Right lobe of liver (tissue), 6 donors: ENCODE results near the gene CALCOCO1. TPM values are rescaled to one million over a fixed set of nuclear protein-coding genes. Genes with fewer than 3 reads are reported as not detected.
"Not testable (repeated sequence)": the region's sequence is repeated elsewhere in the genome, so short reads cannot be mapped to it uniquely, and the experiment has no call there.

Experiments
- ATAC-seq, 4 donors: fragments of 200-7000 bp; cut with Tn5 transposase; one replicate each; pipeline ENCODE4 v1.9.1; 2020; ENCODE audit warnings: mild to moderate bottlenecking in 4 of 4, moderate library complexity in 4 of 4
- DNase-seq, 3 donors: peaks; one replicate each; pipeline ENCODE4 v3.0.0-alpha.2; 2020
- H3K27ac ChIP-seq, 3 donors: fragments of 200-600 bp; one replicate each; pipeline ENCODE4 v1.8.0; 2022
- H3K27me3 ChIP-seq, 2 donors: fragments of 200-600 bp; one replicate each; pipeline ENCODE4 v1.8.0; 2022
- H3K36me3 ChIP-seq, 4 donors: fragments of 200-600 bp; sonication (generic) in 1 of 4; one replicate each; pipeline versions ENCODE4 v1.5.1 to v1.8.0; 2017 to 2022; ENCODE audit warnings: control low read depth in 1 of 4
- H3K4me1 ChIP-seq, 4 donors: fragments of 200-600 bp; sonication (generic) in 1 of 4; one replicate each; pipeline versions ENCODE4 v1.5.1 to v1.8.0; 2017 to 2022; ENCODE audit warnings: control low read depth in 1 of 4
- H3K4me3 ChIP-seq, 3 donors: fragments of 200-600 bp; one replicate each; pipeline ENCODE4 v1.8.0; 2022
- H3K9me3 ChIP-seq, 4 donors: fragments of 200-600 bp; sonication (generic) in 1 of 4; one replicate each; pipeline versions ENCODE4 v1.5.1 to v1.8.0; 2017 to 2022; ENCODE audit warnings: control low read depth in 1 of 4
- CTCF ChIP-seq, 4 donors: fragments of 200-600 bp in 3 of 4; fragments of 450-650 bp in 1 of 4; IDR thresholded peaks; one replicate each; pipeline versions ENCODE4 v1.5.1 to v1.8.0; 2016 to 2022; ENCODE audit warnings: antibody characterized with exemption in 4 of 4, mild to moderate bottlenecking in 2 of 4
- POLR2A ChIP-seq: fragments of 450-650 bp; IDR thresholded peaks from one replicate; pipeline ENCODE4 v1.6.1; 2017; ENCODE audit warnings: antibody characterized with exemption, mild to moderate bottlenecking
- WGBS: methylation state at CpG from one replicate; pipeline ENCODE4 v1.1.6; 2018; ENCODE audit warnings: low coverage, low lambda C conversion rate; ENCODE audit not compliant: insufficient coverage; ENCODE audit errors: missing lambda C conversion rate; 5-methylcytosine and 5-hydroxymethylcytosine counted together
- intact Hi-C, 2 donors: fragments of 100-400 bp; cut with DNase I; formaldehyde crosslinking; loops; one replicate each; pipeline versions ENCODE4 v1.11.2 to v1.14.1; 2022
- total RNA-seq, 6 experiments: library from RNA; depleted of rRNA in 2 of 6; stranded (reverse); fragments of >200 nt in 2 of 6; fragmentation: NEBNext Ultra II Directional in 3 of 6; extraction: Animal tissue kit (Norgen Biotek cat#: 25700) in 3 of 6; gene quantifications; one replicate each; pipeline versions ENCODE4 v1.1.0 to v1.2.4, GENCODE V29; 2016 to 2023
- donor health status: DM: no; HTN: yes; CAD: no.
- donor health status: DM: no; HTN: no; CAD: no.
- donor health status: DM: no; HTN: no; CAD: no.
- donor health status: DM: no; HTN: yes; CAD: no.
- donor health status: DM: no; HTN: yes; CAD: no.

The CALCOCO1 gene
- total RNA-seq, 6 experiments from 2014 or later: 25.4 to 53.7 (median 34.2) TPM

GRCh38 chr12:53719649-53720048, 7.6 kb downstream of the CALCOCO1 start:
- Histone ChIP-seq H3K4me3 (no peak overlapping the region), H3K27me3 (no peaks in the 10 kb centered on the region), H3K27ac (no peak overlapping the region), H3K36me3 (peaks cover 7 to 85% (median 34%) of the 10 kb centered on the region in 4 donors), H3K4me1 (no peaks in the 10 kb centered on the region), H3K9me3 (no peaks in the 10 kb centered on the region)
- intact Hi-C loops: no loop called here
- TF ChIP-seq CTCF (IDR thresholded peaks at IDR 0.05) (no peak), POLR2A (no peak)
- no peak for DNase-seq
- no peak for ATAC-seq
- 63% methylated on average over 2 of the region's 2 CpGs for WGBS

GRCh38 chr12:53718567-53718966, 8.7 kb downstream of the CALCOCO1 start:
- 89% methylated on average over 3 of the region's 6 CpGs for whole genome bisulfite sequencing
- H3K27me3 ChIP-seq, H3K27ac ChIP-seq, H3K4me3 ChIP-seq, DNase-seq, ATAC-seq, intact Hi-C loops, H3K4me1 ChIP-seq, H3K9me3 ChIP-seq: not testable (repeated sequence)
- H3K36me3 ChIP-seq: peaks cover 8 to 85% (median 32%) of the 10 kb centered on the region in 4 donors

- 95% methylated on average over 5 of the region's 5 CpGs for WGBS
- no peak for ATAC-seq
- Histone ChIP-seq H3K27ac (no peak overlapping the region), H3K9me3 (no peaks in the 10 kb centered on the region), H3K4me1 (no peaks in the 10 kb centered on the region), H3K27me3 (no peaks in the 10 kb centered on the region), H3K4me3 (no peak overlapping the region), H3K36me3 (peaks cover 8 to 81% (median 30%) of the 10 kb centered on the region in 4 donors)
- no peak for TF ChIP-seq POLR2A
- no peak for TF ChIP-seq CTCF (IDR thresholded peaks at IDR 0.05)
- DNase-seq: no peak
- intact Hi-C loops: no loop called here
Observed at GRCh38 chr12:53717319-53717718, 9.9 kb downstream of the CALCOCO1 start.

GRCh38 chr12:53714004-53714403, 13.2 kb downstream of the CALCOCO1 start:
- Histone ChIP-seq H3K4me3 (no peak overlapping the region), H3K36me3 (peaks cover 0 to 48% (median 18%) of the 10 kb centered on the region in 4 donors), H3K27ac (no peak overlapping the region), H3K9me3 (no peaks in the 10 kb centered on the region), H3K27me3 (no peaks in the 10 kb centered on the region), H3K4me1 (no peaks in the 10 kb centered on the region)
- ATAC-seq (no peak), DNase-seq (no peak)
- intact Hi-C loops: no loop called here
- WGBS: 93% methylated on average over 2 of the region's 4 CpGs
- no peak for TF ChIP-seq CTCF (IDR thresholded peaks at IDR 0.05)

GRCh38 chr12:53713516-53713915, 13.7 kb downstream of the CALCOCO1 start:
- Histone ChIP-seq H3K27me3 (no peaks in the 10 kb centered on the region), H3K36me3 (peaks cover 0 to 45% (median 17%) of the 10 kb centered on the region in 4 donors), H3K9me3 (no peaks in the 10 kb centered on the region), H3K27ac (no peak overlapping the region), H3K4me3 (no peak overlapping the region), H3K4me1 (no peaks in the 10 kb centered on the region)
- TF ChIP-seq POLR2A (no peak), CTCF (IDR thresholded peaks at IDR 0.05) (no peak)
- ATAC-seq: no peak
- no peak for DNase-seq
- WGBS: 94% methylated on average over 3 of the region's 9 CpGs
- intact Hi-C loops: no loop called here
